ENCODE data around the gene TGFBR3. TPM values are rescaled to one million over a fixed set of nuclear protein-coding genes. Genes with fewer than 3 reads are reported as not detected.

TGFBR3 gene
- total RNA-seq, 2 experiments from 2014 or later, result 5.5 to 7.5 TPM

DNA sequence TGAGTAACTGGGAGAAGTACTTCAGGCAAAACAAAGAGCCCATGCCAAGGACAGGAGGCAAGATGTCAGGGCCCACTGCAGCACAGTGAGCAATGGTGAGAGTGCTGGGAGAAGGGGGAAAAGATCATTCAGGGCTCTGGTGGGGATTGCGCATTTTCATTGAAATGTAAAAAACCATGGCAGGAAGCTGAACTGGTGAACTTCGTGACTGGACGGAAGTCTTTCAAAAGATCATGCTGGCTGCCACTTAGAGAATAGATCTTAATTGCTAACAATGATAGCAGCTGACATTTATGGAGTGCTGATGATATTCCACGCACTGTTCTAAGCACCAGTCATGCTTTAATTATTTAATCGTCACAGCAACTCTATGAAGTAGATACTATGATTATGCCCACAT is 107.0 kb downstream of the TGFBR3 start:
- DNase-seq (no peak), ATAC-seq (no peak)
- Mint-ChIP-seq H3K27ac (no peak overlapping the region), H3K4me3 (no peak overlapping the region), H3K4me1 (ENCODE audit: low read depth) (peaks cover 10% of the 10 kb centered on the region), H3K27me3 (no peaks in the 10 kb centered on the region), H3K36me3 (ENCODE audit: low read depth) (peaks cover 2% of the 10 kb centered on the region), H3K9me3 (no peaks in the 10 kb centered on the region)
- TF ChIP-seq, protein P1, sequence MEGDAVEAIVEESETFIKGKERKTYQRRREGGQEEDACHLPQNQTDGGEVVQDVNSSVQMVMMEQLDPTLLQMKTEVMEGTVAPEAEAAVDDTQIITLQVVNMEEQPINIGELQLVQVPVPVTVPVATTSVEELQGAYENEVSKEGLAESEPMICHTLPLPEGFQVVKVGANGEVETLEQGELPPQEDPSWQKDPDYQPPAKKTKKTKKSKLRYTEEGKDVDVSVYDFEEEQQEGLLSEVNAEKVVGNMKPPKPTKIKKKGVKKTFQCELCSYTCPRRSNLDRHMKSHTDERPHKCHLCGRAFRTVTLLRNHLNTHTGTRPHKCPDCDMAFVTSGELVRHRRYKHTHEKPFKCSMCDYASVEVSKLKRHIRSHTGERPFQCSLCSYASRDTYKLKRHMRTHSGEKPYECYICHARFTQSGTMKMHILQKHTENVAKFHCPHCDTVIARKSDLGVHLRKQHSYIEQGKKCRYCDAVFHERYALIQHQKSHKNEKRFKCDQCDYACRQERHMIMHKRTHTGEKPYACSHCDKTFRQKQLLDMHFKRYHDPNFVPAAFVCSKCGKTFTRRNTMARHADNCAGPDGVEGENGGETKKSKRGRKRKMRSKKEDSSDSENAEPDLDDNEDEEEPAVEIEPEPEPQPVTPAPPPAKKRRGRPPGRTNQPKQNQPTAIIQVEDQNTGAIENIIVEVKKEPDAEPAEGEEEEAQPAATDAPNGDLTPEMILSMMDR (IDR thresholded peaks at IDR 0.05), result no peak
- ChIA-PET POLR2A (no interaction called here), CTCF (interaction anchor here (1.1 kb wide), 1 partner anchor 265 kb away, joined by 3 read pairs; no protein-coding TSS in a partner anchor)
- intact Hi-C loops (cut with micrococcal nuclease), result no loop called here

DNA sequence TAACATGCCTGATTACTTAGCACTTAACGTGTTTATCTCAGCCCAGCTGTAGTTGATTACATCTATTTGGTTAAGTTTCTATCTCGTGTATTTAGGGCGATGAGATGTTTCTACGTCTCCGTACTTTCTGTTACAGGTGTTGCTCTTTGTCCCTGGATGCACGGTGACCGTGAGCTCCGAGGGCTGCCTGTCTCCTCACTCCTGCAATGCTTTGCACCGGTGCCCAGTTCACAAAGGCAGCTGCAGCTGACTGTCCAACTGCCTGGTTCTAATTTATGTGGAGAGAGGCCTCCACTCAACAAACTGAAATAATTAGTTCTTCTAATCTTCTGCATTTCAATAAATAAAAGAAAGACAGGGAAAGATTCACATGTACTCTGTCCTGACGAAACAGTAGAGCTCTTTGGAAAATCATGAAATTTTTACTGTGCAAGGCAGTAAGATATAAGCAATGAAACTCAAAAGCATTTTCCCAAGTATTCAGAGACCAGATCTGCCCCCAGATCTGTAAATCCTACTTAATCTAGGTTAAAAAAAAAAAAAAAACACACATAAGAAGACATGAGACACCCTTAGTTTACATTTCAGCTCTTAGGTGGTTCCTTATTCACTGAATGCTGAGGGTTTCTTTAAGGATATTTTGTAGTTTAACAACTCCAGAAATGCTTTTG is 108.2 kb downstream of the TGFBR3 start:
- ChIA-PET POLR2A (interaction anchor here (0.7 kb wide), 1 partner anchor 149 kb away, joined by 3 read pairs; no protein-coding TSS in a partner anchor), CTCF (no interaction called here)
- TF ChIP-seq, protein P1 (IDR thresholded peaks at IDR 0.05), result no peak
- H3K9me3 Mint-ChIP-seq, result no peaks in the 10 kb centered on the region
- ATAC-seq, result no peak
- H3K4me1 Mint-ChIP-seq (ENCODE audit: low read depth), result peaks cover 10% of the 10 kb centered on the region
- H3K27me3 Mint-ChIP-seq, result no peaks in the 10 kb centered on the region
- H3K36me3 Mint-ChIP-seq (ENCODE audit: low read depth), result peaks cover 2% of the 10 kb centered on the region
- intact Hi-C loops (cut with micrococcal nuclease), result no loop called here
- no peak overlapping the region for H3K4me3 Mint-ChIP-seq
- no peak for DNase-seq
- no peak overlapping the region for H3K27ac Mint-ChIP-seq

GRCh38 chr1:91777196-91777595 is 108.8 kb downstream of the TGFBR3 start:
- TF ChIP-seq, protein P1 (IDR thresholded peaks at IDR 0.05), result no peak
- H3K4me1 Mint-ChIP-seq (ENCODE audit: low read depth), result peaks cover 10% of the 10 kb centered on the region
- intact Hi-C loops (cut with micrococcal nuclease), result no loop called here
- H3K27me3 Mint-ChIP-seq, result no peaks in the 10 kb centered on the region
- no peak overlapping the region for H3K27ac Mint-ChIP-seq
- DNase-seq, result no peak
- ChIA-PET CTCF (interaction anchor here (1.5 kb wide), 2 partner anchors 21 to 264 kb away, joined by 3 to 5 read pairs; no protein-coding TSS in a partner anchor), POLR2A (interaction anchor here (0.7 kb wide), 1 partner anchor 149 kb away, joined by 3 read pairs; no protein-coding TSS in a partner anchor)
- H3K9me3 Mint-ChIP-seq, result no peaks in the 10 kb centered on the region
- peaks cover 2% of the 10 kb centered on the region for H3K36me3 Mint-ChIP-seq (ENCODE audit: low read depth)
- H3K4me3 Mint-ChIP-seq, result no peak overlapping the region
- no peak for ATAC-seq

- H3K4me1 Mint-ChIP-seq (ENCODE audit: low read depth), result peaks cover 6% of the 10 kb centered on the region
Measured at GRCh38 chr1:91776068-91776794, 109.7 kb downstream of the TGFBR3 start.

More at GRCh38 chr1:91776068-91776794, 109.7 kb downstream of the TGFBR3 start:
- Mint-ChIP-seq H3K9me3 (no peaks in the 10 kb centered on the region), H3K36me3 (ENCODE audit: low read depth) (peaks cover 6% of the 10 kb centered on the region), H3K27ac (no peak overlapping the region), H3K4me3 (no peak overlapping the region), H3K27me3 (no peaks in the 10 kb centered on the region)
- intact Hi-C loops (cut with micrococcal nuclease), result no loop called here
- DNase-seq, result no peak
- no peak for ATAC-seq
- POLR2A ChIA-PET, result interaction anchor here (0.6 kb wide), 1 partner anchor 164 kb away, joined by 4 read pairs; no protein-coding TSS in a partner anchor
- CTCF ChIA-PET, result interaction anchor here (1.5 kb wide), 2 partner anchors 22 to 263 kb away, joined by 3 to 5 read pairs; no protein-coding TSS in a partner anchor
- TF ChIP-seq, protein P1 (IDR thresholded peaks at IDR 0.05), result no peak

Measured in activated CD8-positive, alpha-beta T cell treated with anti-CD3 and anti-CD28 coated beads for 36 hours (primary cell).